Measurements from ENCODE around the gene SERPIND1. TPM values are rescaled to one million over a fixed set of nuclear protein-coding genes. Genes with fewer than 3 reads are reported as not detected.
A peak's percentile ranks its signal among the peaks of the same experiment; 100 is the strongest.

The SERPIND1 gene
- total RNA-seq, 1 donor = not detected

- Histone ChIP-seq H3K79me2 (ENCODE audit: insufficient read depth, low read length) (no peaks in the 10 kb centered on the region), H3K9me3 (ENCODE audit: low read depth, low read length) (peaks cover 4% of the 10 kb centered on the region), H3K27me3 (ENCODE audit: insufficient read depth, low read length) (no peaks in the 10 kb centered on the region), H3K4me1 (ENCODE audit: insufficient read depth, low read length) (no peaks in the 10 kb centered on the region), H3K4me3 (ENCODE audit: insufficient read depth, low read length) (no peak overlapping the region), H4K20me1 (ENCODE audit: insufficient read depth, low read length) (no peaks in the 10 kb centered on the region), H2AFZ (ENCODE audit: low read length) (no peak overlapping the region), H3K36me3 (ENCODE audit: insufficient read depth, low read length) (peaks cover 29% of the 10 kb centered on the region), H3K27ac (ENCODE audit: low read depth, low read length) (no peak overlapping the region), H3K4me2 (ENCODE audit: insufficient read depth, low read length) (no peak overlapping the region)
- TF ChIP-seq CTCF (IDR thresholded peaks at IDR 0.05; ENCODE audit: extremely low read depth, low read depth, low read length) = no peak
- DNase-seq (ENCODE audit: insufficient read length, low spot score, missing footprints) = peak; percentile 31
Measured at GRCh38 chr22:20738394-20739089, 35.4 kb upstream of the SERPIND1 start.

- Histone ChIP-seq H3K36me3 (ENCODE audit: insufficient read depth, low read length) (peaks cover 39% of the 10 kb centered on the region), H3K4me2 (ENCODE audit: insufficient read depth, low read length) (no peak overlapping the region), H3K27me3 (ENCODE audit: insufficient read depth, low read length) (no peaks in the 10 kb centered on the region), H3K27ac (ENCODE audit: low read depth, low read length) (no peak overlapping the region), H3K9me3 (ENCODE audit: low read depth, low read length) (peaks cover 4% of the 10 kb centered on the region), H2AFZ (ENCODE audit: low read length) (no peak overlapping the region), H3K79me2 (ENCODE audit: insufficient read depth, low read length) (no peaks in the 10 kb centered on the region), H3K4me1 (ENCODE audit: insufficient read depth, low read length) (no peaks in the 10 kb centered on the region), H4K20me1 (ENCODE audit: insufficient read depth, low read length) (no peaks in the 10 kb centered on the region), H3K4me3 (ENCODE audit: insufficient read depth, low read length) (no peak overlapping the region)
- no peak for TF ChIP-seq CTCF (IDR thresholded peaks at IDR 0.05; ENCODE audit: extremely low read depth, low read depth, low read length)
- DNase-seq (ENCODE audit: insufficient read length, low spot score, missing footprints) = peak; percentile 44
Measured at GRCh38 chr22:20740222-20740951, 33.5 kb upstream of the SERPIND1 start.

GRCh38 chr22:20741008-20741633 is 32.8 kb upstream of the SERPIND1 start:
- Histone ChIP-seq H4K20me1 (ENCODE audit: insufficient read depth, low read length) (no peaks in the 10 kb centered on the region), H3K36me3 (ENCODE audit: insufficient read depth, low read length) (peaks cover 42% of the 10 kb centered on the region), H3K4me3 (ENCODE audit: insufficient read depth, low read length) (no peak overlapping the region), H3K9me3 (ENCODE audit: low read depth, low read length) (peaks cover 4% of the 10 kb centered on the region), H2AFZ (ENCODE audit: low read length) (no peak overlapping the region), H3K79me2 (ENCODE audit: insufficient read depth, low read length) (no peaks in the 10 kb centered on the region), H3K4me1 (ENCODE audit: insufficient read depth, low read length) (no peaks in the 10 kb centered on the region), H3K4me2 (ENCODE audit: insufficient read depth, low read length) (no peak overlapping the region), H3K27ac (ENCODE audit: low read depth, low read length) (no peak overlapping the region), H3K27me3 (ENCODE audit: insufficient read depth, low read length) (no peaks in the 10 kb centered on the region)
- DNase-seq (ENCODE audit: insufficient read length, low spot score, missing footprints) = peak; percentile 31
- no peak for TF ChIP-seq CTCF (IDR thresholded peaks at IDR 0.05; ENCODE audit: extremely low read depth, low read depth, low read length)
